ENCODE results near the gene NDUFAF7.

DNA sequence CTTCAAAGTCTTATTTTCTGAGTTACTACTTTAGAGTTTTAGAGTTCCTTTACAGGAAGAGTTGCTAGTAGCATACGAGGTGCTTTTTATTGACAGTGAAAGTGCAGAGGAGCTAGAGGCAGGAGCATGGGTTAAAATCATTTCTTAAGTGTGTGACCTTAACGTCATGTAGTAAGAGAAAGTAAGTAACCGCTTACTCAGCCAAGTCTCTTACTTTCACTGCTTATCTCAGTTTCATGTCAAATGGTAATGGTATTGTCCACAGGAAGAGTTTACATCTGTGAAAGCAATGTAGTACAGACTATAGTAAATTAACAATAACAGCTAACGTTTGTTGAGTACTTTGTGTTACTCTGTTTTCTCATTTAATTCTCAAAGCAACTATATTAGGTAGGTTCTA is 12.6 kb downstream of the NDUFAF7 start:
- TF ChIP-seq POLR2AphosphoS5 (IDR thresholded peaks at IDR 0.05) (no peak), SMC3 (conservative IDR thresholded peaks at IDR 0.05; ENCODE audit: poor library complexity) (no peak), RAD21 (conservative IDR thresholded peaks at IDR 0.05) (no peak), EP300 (conservative IDR thresholded peaks at IDR 0.05; ENCODE audit: poor library complexity, severe bottlenecking) (no peak), EZH2 (IDR thresholded peaks at IDR 0.05; ENCODE audit: borderline replicate concordance, insufficient read depth, low read length, poor library complexity, severe bottlenecking) (no peak)
- TF ChIP-seq, protein P1, sequence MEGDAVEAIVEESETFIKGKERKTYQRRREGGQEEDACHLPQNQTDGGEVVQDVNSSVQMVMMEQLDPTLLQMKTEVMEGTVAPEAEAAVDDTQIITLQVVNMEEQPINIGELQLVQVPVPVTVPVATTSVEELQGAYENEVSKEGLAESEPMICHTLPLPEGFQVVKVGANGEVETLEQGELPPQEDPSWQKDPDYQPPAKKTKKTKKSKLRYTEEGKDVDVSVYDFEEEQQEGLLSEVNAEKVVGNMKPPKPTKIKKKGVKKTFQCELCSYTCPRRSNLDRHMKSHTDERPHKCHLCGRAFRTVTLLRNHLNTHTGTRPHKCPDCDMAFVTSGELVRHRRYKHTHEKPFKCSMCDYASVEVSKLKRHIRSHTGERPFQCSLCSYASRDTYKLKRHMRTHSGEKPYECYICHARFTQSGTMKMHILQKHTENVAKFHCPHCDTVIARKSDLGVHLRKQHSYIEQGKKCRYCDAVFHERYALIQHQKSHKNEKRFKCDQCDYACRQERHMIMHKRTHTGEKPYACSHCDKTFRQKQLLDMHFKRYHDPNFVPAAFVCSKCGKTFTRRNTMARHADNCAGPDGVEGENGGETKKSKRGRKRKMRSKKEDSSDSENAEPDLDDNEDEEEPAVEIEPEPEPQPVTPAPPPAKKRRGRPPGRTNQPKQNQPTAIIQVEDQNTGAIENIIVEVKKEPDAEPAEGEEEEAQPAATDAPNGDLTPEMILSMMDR (IDR thresholded peaks at IDR 0.05; ENCODE audit: poor library complexity, severe bottlenecking) = no peak

Data from neural cell (in vitro differentiated cells).